ENCODE measurements around the gene UIMC1. TPM values are rescaled to one million over a fixed set of nuclear protein-coding genes. Genes with fewer than 3 reads are reported as not detected.
A peak's percentile ranks its signal among the peaks of the same experiment; 100 is the strongest.

UIMC1 gene
- total and polyA plus RNA-seq, 3 donors from 2014 or later, result 78.3 to 141 (median 89.9) TPM

DNA sequence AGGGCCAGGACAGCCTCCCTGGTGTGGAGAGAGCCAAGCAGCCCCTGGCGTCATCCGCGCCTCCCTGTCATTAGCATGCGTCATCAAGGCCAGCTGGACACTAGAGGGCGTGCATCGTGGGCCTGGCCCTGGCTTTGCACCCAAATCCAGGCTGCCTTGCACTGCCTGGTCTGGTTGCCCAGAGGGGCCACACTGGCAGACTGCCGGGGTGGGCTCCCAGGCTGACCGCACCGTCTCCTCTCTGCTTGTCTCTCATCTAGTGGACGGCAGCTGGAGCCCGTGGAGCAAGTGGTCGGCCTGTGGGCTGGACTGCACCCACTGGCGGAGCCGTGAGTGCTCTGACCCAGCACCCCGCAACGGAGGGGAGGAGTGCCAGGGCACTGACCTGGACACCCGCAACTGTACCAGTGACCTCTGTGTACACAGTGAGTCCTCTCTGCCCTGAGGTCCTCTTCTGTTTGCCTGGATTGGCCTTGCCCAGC is 136.4 kb downstream of the UIMC1 start:
- DNase-seq, result no peak
- intact Hi-C loops (cut with DNase I; ENCODE audit: low total_unique reads), result no loop called here
- Histone ChIP-seq H3K4me1 (no peaks in the 10 kb centered on the region), H3K27me3 (no peaks in the 10 kb centered on the region), H3K27ac (no peak overlapping the region), H3K4me3 (no peak overlapping the region), H3K36me3 (ENCODE audit: low read depth, missing control alignments) (no peaks in the 10 kb centered on the region), H3K9me3 (no peaks in the 10 kb centered on the region)
- 71% methylated on average over 17 of the region's 17 CpGs; no CpG with 5 or more reads in 1 of the 2 donors for WGBS, 2 donors
- TF ChIP-seq, protein P1, sequence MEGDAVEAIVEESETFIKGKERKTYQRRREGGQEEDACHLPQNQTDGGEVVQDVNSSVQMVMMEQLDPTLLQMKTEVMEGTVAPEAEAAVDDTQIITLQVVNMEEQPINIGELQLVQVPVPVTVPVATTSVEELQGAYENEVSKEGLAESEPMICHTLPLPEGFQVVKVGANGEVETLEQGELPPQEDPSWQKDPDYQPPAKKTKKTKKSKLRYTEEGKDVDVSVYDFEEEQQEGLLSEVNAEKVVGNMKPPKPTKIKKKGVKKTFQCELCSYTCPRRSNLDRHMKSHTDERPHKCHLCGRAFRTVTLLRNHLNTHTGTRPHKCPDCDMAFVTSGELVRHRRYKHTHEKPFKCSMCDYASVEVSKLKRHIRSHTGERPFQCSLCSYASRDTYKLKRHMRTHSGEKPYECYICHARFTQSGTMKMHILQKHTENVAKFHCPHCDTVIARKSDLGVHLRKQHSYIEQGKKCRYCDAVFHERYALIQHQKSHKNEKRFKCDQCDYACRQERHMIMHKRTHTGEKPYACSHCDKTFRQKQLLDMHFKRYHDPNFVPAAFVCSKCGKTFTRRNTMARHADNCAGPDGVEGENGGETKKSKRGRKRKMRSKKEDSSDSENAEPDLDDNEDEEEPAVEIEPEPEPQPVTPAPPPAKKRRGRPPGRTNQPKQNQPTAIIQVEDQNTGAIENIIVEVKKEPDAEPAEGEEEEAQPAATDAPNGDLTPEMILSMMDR (IDR thresholded peaks at IDR 0.05), result peak in 1 of 3 experiments; percentile 11
- TF ChIP-seq POLR2A (IDR thresholded peaks at IDR 0.05), result no peak

DNA sequence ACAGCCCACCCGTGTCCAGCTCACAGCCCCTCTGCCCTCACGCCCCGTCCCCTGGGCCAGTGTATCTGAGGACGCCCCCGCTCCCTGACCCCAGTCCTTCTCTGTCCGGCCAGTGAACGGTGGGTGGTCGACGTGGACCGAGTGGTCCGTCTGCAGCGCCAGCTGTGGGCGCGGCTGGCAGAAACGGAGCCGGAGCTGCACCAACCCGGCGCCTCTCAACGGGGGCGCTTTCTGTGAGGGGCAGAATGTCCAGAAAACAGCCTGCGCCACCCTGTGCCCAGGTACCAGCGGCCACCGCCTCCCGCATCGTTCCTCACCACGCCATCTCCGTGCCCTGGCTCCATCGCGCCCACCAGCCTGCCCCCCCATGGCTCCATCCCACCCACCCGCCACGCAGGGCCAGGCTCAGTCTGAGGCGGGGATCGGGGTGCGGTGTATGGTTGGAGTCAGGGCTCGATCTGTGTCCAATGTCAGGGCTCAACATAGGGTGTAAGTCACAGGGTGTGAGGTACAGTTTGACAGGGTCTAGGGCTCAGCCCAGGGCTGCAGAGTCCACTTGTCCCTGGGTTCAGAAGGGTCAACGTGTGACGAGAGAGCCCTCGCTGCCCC is 137.0 kb downstream of the UIMC1 start:
- H3K36me3 ChIP-seq (ENCODE audit: low read depth, missing control alignments), result no peaks in the 10 kb centered on the region
- no peaks in the 10 kb centered on the region for H3K9me3 ChIP-seq
- no peaks in the 10 kb centered on the region for H3K27me3 ChIP-seq
- no peak for TF ChIP-seq POLR2A (IDR thresholded peaks at IDR 0.05)
- TF ChIP-seq, protein P1 (IDR thresholded peaks at IDR 0.05), result no peak
- DNase-seq, result no peak
- WGBS, 2 donors, result 87 to 88% methylated on average over 18 to 38 of the region's 38 CpGs
- H3K4me3 ChIP-seq, result no peak overlapping the region
- intact Hi-C loops (cut with DNase I; ENCODE audit: low total_unique reads), result no loop called here
- H3K4me1 ChIP-seq, result no peaks in the 10 kb centered on the region
- no peak overlapping the region for H3K27ac ChIP-seq

DNA sequence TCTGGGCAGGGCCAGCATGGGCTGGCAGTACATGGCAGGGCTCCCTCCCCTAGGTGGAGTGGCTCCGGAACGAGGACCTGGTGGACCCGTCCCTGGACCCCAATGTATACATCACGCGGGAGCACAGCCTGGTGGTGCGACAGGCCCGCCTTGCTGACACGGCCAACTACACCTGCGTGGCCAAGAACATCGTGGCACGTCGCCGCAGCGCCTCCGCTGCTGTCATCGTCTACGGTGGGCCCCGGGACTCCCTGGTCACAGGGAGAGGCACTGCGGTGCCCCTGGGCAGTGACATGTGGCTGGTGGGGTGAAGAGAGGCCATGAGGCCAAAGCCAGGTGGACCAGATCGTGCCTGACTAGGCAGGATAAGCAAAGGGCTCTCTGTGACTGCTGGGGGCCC is 137.8 kb downstream of the UIMC1 start:
- intact Hi-C loops (cut with DNase I; ENCODE audit: low total_unique reads), result no loop called here
- DNase-seq, result no peak
- H3K36me3 ChIP-seq (ENCODE audit: low read depth, missing control alignments), result no peaks in the 10 kb centered on the region
- no peaks in the 10 kb centered on the region for H3K27me3 ChIP-seq
- H3K27ac ChIP-seq, result no peak overlapping the region
- H3K4me1 ChIP-seq, result no peaks in the 10 kb centered on the region
- no peak for TF ChIP-seq POLR2A (IDR thresholded peaks at IDR 0.05)
- TF ChIP-seq, protein P1 (IDR thresholded peaks at IDR 0.05), result no peak
- no peak overlapping the region for H3K4me3 ChIP-seq
- WGBS, 2 donors, result 87 to 92% methylated on average over 5 to 20 of the region's 20 CpGs
- H3K9me3 ChIP-seq, result no peaks in the 10 kb centered on the region

DNA sequence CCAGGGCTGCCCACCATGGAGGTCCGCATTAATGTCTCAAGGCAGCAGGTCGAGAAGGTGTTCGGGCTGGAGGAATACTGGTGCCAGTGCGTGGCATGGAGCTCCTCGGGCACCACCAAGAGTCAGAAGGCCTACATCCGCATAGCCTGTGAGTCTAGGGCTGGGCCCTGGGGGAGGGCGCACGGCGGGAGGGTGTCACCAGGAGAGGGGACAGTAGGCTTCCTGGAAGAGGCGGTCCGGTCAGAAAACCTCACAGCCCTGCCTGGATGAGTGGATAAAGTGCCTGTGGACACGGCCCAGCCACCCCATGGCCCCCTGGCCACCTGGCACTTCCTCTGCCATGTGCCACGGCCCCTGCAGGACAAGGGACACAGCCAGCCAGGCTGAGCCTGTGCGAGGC is 138.5 kb downstream of the UIMC1 start:
- Histone ChIP-seq H3K9me3 (no peaks in the 10 kb centered on the region), H3K4me1 (no peaks in the 10 kb centered on the region), H3K4me3 (no peak overlapping the region), H3K36me3 (ENCODE audit: low read depth, missing control alignments) (no peaks in the 10 kb centered on the region), H3K27me3 (no peaks in the 10 kb centered on the region), H3K27ac (no peak overlapping the region)
- 92 to 97% methylated on average over 6 to 14 of the region's 14 CpGs for WGBS, 2 donors
- TF ChIP-seq POLR2A (IDR thresholded peaks at IDR 0.05), result no peak
- TF ChIP-seq, protein P1 (IDR thresholded peaks at IDR 0.05), result no peak
- intact Hi-C loops (cut with DNase I; ENCODE audit: low total_unique reads), result no loop called here
- no peak for DNase-seq

All from testis (tissue), 3 donors.